ENCODE data around the gene CSF3. TPM values are rescaled to one million over a fixed set of nuclear protein-coding genes. Genes with fewer than 3 reads are reported as not detected.
"Not testable (repeated sequence)": the region's sequence is repeated elsewhere in the genome, so short reads cannot be mapped to it uniquely, and the experiment has no call there.

The CSF3 gene
- total RNA-seq, 2 experiments from 2014 or later, result not detected

GRCh38 chr17:39997543-39997942 is 17.7 kb upstream of the CSF3 start:
- TSS peak; percentile 59 for BruUV-seq (replicated peaks)
- TF ChIP-seq EZH2phosphoT487 (IDR thresholded peaks at IDR 0.05; ENCODE audit: borderline replicate concordance, low read depth, low read length), result no peak
- TF ChIP-seq, protein P1, sequence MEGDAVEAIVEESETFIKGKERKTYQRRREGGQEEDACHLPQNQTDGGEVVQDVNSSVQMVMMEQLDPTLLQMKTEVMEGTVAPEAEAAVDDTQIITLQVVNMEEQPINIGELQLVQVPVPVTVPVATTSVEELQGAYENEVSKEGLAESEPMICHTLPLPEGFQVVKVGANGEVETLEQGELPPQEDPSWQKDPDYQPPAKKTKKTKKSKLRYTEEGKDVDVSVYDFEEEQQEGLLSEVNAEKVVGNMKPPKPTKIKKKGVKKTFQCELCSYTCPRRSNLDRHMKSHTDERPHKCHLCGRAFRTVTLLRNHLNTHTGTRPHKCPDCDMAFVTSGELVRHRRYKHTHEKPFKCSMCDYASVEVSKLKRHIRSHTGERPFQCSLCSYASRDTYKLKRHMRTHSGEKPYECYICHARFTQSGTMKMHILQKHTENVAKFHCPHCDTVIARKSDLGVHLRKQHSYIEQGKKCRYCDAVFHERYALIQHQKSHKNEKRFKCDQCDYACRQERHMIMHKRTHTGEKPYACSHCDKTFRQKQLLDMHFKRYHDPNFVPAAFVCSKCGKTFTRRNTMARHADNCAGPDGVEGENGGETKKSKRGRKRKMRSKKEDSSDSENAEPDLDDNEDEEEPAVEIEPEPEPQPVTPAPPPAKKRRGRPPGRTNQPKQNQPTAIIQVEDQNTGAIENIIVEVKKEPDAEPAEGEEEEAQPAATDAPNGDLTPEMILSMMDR (conservative IDR thresholded peaks at IDR 0.05; ENCODE audit: low read length), result no peak

GRCh38 chr17:39999067-39999466 is 16.2 kb upstream of the CSF3 start:
- POLR2A ChIA-PET, result no interaction called here
- Histone ChIP-seq H3K27ac (ENCODE audit: low read depth, low read length, poor library complexity, severe bottlenecking) (no peak overlapping the region), H4K20me1 (ENCODE audit: insufficient read depth, low read length) (no peaks in the 10 kb centered on the region), H3K9me2 (ENCODE audit: insufficient read depth, low read length) (no peaks in the 10 kb centered on the region), H3K36me3 (ENCODE audit: insufficient read depth, low read length) (peaks cover 41% of the 10 kb centered on the region), H3K9me3 (ENCODE audit: low read length) (no peaks in the 10 kb centered on the region), H3K4me3 (ENCODE audit: low read depth, low read length, poor library complexity, severe bottlenecking) (no peak overlapping the region), H2AFZ (ENCODE audit: low read length) (no peak overlapping the region), H3K79me2 (ENCODE audit: insufficient read depth, low read depth, low read length) (no peaks in the 10 kb centered on the region), H3K4me2 (ENCODE audit: low read length) (no peak overlapping the region), H3K4me1 (ENCODE audit: insufficient read depth, low read length, poor library complexity, severe bottlenecking) (no peaks in the 10 kb centered on the region)
- no TSS peak for BruUV-seq (replicated peaks)
- no peak for DNase-seq (ENCODE audit: low spot score)
- CTCF ChIA-PET (ENCODE audit: unreplicated experiment), result no interaction called here
- TF ChIP-seq, protein P1 (conservative IDR thresholded peaks at IDR 0.05; ENCODE audit: low read length), result no peak
- TF ChIP-seq EZH2phosphoT487 (IDR thresholded peaks at IDR 0.05; ENCODE audit: borderline replicate concordance, low read depth, low read length), result no peak
- intact Hi-C loops (cut with micrococcal nuclease; ENCODE audit: unreplicated experiment), result no loop called here

More at GRCh38 chr17:39997543-39997942, 17.7 kb upstream of the CSF3 start:
- no peaks in the 10 kb centered on the region for H4K20me1 ChIP-seq (ENCODE audit: insufficient read depth, low read length)
- no peaks in the 10 kb centered on the region for H3K4me1 ChIP-seq (ENCODE audit: insufficient read depth, low read length, poor library complexity, severe bottlenecking)
- peaks cover 56% of the 10 kb centered on the region for H3K36me3 ChIP-seq (ENCODE audit: insufficient read depth, low read length)
- H2AFZ ChIP-seq (ENCODE audit: low read length), result no peak overlapping the region
- POLR2A ChIA-PET, result no interaction called here
- no peaks in the 10 kb centered on the region for H3K9me3 ChIP-seq (ENCODE audit: low read length)
- H3K9me2 ChIP-seq (ENCODE audit: insufficient read depth, low read length), result no peaks in the 10 kb centered on the region
- no peaks in the 10 kb centered on the region for H3K79me2 ChIP-seq (ENCODE audit: insufficient read depth, low read depth, low read length)
- DNase-seq (ENCODE audit: low spot score), result no peak
- intact Hi-C loops (cut with micrococcal nuclease; ENCODE audit: unreplicated experiment), result no loop called here
- no peak overlapping the region for H3K4me2 ChIP-seq (ENCODE audit: low read length)
- H3K27ac ChIP-seq (ENCODE audit: low read depth, low read length, poor library complexity, severe bottlenecking), result no peak overlapping the region
- CTCF ChIA-PET (ENCODE audit: unreplicated experiment), result no interaction called here
- H3K4me3 ChIP-seq (ENCODE audit: low read depth, low read length, poor library complexity, severe bottlenecking), result no peak overlapping the region

- H3K9me2 ChIP-seq (ENCODE audit: insufficient read depth, low read length), result no peaks in the 10 kb centered on the region
- no peak overlapping the region for H3K4me3 ChIP-seq (ENCODE audit: low read depth, low read length, poor library complexity, severe bottlenecking)
- H3K9me3 ChIP-seq (ENCODE audit: low read length), result no peaks in the 10 kb centered on the region
- peaks cover 30% of the 10 kb centered on the region for H3K36me3 ChIP-seq (ENCODE audit: insufficient read depth, low read length)
- H3K79me2 ChIP-seq (ENCODE audit: insufficient read depth, low read depth, low read length), result no peaks in the 10 kb centered on the region
- H3K4me2 ChIP-seq (ENCODE audit: low read length), result no peak overlapping the region
- no peak for DNase-seq (ENCODE audit: low spot score)
- H3K27ac ChIP-seq (ENCODE audit: low read depth, low read length, poor library complexity, severe bottlenecking), result no peak overlapping the region
- no peak overlapping the region for H2AFZ ChIP-seq (ENCODE audit: low read length)
- H4K20me1 ChIP-seq (ENCODE audit: insufficient read depth, low read length), result no peaks in the 10 kb centered on the region
- no TSS peak for BruUV-seq (replicated peaks)
- ChIA-PET CTCF (ENCODE audit: unreplicated experiment) (no interaction called here), POLR2A (no interaction called here)
- intact Hi-C loops (cut with micrococcal nuclease; ENCODE audit: unreplicated experiment), result no loop called here
- no peaks in the 10 kb centered on the region for H3K4me1 ChIP-seq (ENCODE audit: insufficient read depth, low read length, poor library complexity, severe bottlenecking)
- TF ChIP-seq, protein P1 (conservative IDR thresholded peaks at IDR 0.05; ENCODE audit: low read length), result no peak
- no peak for TF ChIP-seq EZH2phosphoT487 (IDR thresholded peaks at IDR 0.05; ENCODE audit: borderline replicate concordance, low read depth, low read length)
These were observed 15.1 kb upstream of the CSF3 start for GRCh38 chr17:40000161-40000560.

- H3K4me3 ChIP-seq (ENCODE audit: low read depth, low read length, poor library complexity, severe bottlenecking); H3K9me2 ChIP-seq (ENCODE audit: insufficient read depth, low read length); H4K20me1 ChIP-seq (ENCODE audit: insufficient read depth, low read length); intact Hi-C loops (cut with micrococcal nuclease; ENCODE audit: unreplicated experiment); CTCF ChIA-PET (ENCODE audit: unreplicated experiment); DNase-seq (ENCODE audit: low spot score); H3K4me2 ChIP-seq (ENCODE audit: low read length); BruUV-seq (replicated peaks); POLR2A ChIA-PET; H3K27ac ChIP-seq (ENCODE audit: low read depth, low read length, poor library complexity, severe bottlenecking); H3K79me2 ChIP-seq (ENCODE audit: insufficient read depth, low read depth, low read length); H3K9me3 ChIP-seq (ENCODE audit: low read length); H2AFZ ChIP-seq (ENCODE audit: low read length); H3K4me1 ChIP-seq (ENCODE audit: insufficient read depth, low read length, poor library complexity, severe bottlenecking): not testable (repeated sequence)
- H3K36me3 ChIP-seq (ENCODE audit: insufficient read depth, low read length), result peaks cover 18% of the 10 kb centered on the region
These were observed 13.9 kb upstream of the CSF3 start for GRCh38 chr17:40001335-40001734.
